D341Med (cell line): ENCODE measurements around the gene GABBR2.
"Not testable (repeated sequence)": the region's sequence is repeated elsewhere in the genome, so short reads cannot be mapped to it uniquely, and the experiment has no call there.

Experiments used
- DNase-seq: peaks from one replicate; pipeline ENCODE4 v3.0.0; 2012; ENCODE audit warnings: low spot score

Gene GABBR2

DNA sequence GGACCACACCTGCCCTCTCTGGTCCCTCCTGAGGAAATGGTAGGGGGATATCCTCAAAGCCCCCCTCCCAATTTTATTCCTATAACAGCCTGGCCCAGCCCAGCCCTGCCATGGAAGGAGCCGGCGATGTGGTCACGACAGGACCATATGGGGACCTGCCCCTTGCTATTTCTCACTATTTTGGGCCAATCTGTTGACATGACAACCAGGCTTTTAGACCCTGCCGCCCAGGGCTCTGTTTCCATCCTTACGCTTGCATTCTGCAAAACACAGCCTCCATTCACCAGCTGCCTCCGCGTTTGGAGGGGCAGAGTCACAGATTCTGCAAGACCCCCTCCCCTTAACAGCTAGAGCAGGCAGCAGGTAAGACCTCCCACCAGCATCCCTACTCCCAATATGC is 112.2 kb downstream of the GABBR2 start:
- DNase-seq = no peak

DNA sequence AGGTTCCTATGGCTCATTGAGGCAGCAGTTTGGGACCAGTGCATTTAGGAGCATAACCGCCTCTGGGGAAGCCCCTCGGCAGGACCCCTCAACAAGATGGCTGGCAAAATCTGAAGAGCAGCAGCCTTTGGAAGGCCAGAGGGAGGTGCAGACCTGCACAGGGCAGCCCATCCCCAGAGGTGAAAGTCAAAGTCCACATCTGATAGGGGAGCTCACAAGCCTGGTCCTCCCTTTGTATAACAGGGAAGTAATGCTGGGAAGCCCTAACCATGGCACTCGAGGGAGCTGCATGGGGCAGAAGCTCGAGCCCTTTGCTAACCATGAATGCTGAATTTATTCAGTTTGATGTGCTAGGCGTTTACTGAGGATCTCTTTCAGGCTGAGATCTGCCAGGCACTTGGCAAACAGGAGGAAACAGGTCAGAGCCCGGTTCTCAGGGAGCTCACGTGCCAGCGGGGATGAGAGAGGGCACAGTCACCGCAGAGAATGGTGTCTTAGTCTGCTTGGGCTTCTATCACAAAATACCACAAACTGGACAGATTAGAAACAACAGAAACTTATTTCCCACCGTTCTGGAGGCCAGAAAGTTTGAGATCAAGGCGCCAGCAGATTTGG is 114.1 kb downstream of the GABBR2 start:
- no peak for DNase-seq

DNA sequence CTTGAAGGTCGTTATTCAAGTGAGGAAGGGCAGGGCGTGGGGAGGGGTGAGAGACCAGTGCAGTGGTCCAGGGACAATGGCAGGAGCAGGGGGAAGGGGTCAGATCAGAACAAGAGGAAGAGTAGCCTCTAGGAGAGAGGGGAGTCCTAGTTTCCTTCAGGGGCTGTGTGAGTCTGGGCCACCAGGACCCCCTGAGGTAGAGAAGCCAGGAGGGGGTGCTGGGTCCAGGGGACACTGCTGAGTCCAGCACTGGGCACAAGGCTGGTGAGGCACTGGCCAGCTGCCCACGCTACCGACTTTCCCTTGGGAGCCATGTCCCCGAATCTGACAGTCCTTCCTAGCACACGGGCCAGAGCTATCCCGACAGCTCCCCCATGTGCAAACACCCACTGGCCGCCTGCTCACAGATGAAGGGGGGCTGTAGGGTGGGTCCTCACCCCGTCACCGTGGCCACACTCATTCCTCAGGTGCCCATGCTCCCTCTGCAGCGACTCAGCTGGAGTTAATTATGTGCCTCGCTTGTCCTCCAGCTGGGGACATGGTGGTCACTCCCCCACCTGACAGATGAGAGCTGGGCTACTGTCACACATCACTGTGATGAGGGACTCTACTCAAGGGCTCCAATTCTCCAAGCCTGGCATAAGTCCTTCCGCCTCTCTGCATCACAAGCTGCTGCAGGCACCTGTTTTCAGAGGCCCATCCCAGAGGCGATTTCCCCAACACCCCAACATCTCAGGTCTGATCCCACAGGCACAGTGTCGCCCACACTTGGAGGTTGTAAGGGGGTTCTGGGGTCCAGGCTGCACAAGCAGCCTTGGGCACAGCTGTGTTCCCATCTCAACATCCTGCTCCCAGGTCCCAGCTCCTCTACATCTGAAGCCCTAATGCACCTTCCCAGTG is 115.1 kb downstream of the GABBR2 start:
- DNase-seq = no peak

DNA sequence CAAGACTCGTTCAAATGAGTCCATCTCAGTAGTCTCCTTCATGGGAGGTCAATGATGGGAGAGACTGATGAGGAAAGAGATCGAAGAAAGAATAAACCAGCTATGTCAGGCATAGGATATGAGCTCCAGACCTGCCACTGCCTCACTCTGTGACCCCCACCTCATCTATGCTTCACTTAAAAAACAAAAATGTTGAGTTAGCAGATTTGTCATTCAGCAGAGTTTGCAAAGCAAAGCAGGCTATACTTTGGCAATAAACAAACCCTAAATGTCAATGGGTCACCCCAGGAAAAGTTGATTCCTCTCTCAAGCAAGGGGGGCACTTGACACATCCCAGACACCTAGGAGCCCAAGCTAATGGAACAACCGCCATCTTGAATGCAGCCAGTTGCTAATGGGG is 117.0 kb downstream of the GABBR2 start:
- DNase-seq = no peak

DNA sequence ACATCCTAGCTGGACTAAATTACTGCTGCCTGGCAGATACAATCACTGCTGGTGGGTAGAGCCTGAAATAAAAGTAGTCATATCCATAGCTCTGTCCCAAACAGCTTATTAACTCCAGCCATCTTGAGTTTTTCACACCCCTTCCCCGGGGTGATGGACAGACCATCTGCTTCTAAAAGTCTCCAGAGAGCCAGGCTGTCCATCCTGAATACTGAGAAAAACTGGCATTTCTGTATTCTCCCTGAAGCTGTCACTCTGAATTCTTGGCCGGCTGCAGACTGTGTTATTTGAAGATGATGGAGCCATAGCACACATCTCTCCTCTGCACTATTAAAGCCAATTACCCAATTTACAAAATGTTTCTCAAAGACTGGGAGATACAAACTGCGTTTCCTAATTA is 118.6 kb downstream of the GABBR2 start:
- no peak for DNase-seq

DNA sequence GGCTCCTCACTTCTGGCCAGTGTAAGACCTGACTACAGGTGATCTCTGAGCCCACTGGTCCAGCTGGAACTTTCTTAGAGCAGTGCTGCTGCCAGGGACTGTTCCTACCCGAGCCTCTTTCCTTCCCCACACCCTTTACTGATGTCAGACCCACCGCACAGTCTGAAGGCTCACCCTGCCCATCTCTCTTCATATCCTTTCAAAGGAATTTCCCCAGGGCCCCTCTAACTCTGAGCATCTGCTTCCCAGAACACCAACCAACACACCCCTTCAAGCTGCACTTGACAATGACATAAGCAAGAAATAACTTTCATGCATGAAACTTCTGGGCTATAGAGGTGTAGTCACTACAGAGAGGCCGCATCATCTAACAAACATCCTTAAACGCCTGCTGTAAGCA is 119.6 kb downstream of the GABBR2 start:
- DNase-seq = no peak

DNA sequence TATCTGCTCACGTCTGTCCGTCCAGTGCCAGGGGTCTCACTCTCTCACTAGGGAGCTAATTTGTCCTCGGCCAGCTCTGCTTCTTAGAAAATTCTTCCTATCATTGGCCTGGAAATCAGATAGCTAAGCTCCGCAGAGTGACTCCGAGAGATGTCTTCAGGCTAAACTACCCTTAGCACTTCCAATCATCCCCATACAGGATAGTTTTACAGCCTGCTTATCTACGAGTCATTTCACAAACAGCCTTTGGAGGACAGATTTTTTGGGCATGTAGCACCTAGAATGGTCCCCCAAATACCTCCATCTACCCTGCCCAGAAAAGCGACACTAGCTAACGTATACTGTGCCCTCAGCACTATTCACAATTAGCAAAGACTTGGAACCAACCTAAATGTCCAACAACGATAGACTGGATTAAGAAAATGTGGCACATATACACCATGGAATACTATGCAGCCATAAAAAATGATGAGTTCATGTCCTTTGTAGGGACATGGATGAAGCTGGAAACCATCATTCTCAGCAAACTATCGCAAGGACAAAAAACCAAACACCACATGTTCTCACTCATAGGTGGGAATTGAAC is 123.8 kb downstream of the GABBR2 start:
- DNase-seq = not testable (repeated sequence)

DNA sequence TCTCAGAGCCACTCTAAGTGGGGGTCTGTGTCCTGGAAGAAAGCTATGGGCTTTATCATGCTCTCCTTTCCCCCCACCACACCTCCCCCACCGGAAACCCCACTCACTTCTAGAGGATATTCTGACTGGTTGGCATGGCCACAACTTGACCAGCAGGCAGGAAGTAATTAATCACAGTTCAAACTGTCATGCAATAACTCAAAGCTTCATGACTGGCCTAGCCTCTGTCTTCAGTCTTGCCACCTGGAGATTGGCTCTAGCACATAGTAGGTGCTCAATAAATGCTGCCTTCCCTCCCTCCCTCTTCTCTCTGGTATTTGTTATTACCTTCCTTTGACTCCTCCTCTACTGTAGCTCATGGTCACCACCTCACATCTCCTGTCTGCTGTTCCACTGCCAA is 124.7 kb downstream of the GABBR2 start:
- no peak for DNase-seq

DNA sequence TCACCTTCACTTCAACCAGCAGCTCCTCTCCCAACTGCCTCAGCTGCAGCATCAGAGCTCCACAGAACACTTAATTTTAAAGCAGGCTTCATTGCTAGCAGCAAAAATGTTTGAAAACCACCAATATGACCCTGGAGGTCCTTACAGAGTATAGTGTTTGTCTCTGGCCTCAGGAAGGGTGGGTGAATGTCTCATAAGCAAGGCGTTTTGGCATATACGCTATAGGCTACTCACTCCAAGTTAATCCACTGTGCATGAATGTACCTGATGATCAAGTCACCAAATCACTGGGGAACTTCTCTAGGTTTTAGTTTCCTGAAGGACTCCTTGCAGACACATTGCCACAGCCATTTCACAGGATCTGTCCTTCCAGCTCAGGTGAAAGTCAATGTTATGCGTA is 125.3 kb downstream of the GABBR2 start:
- no peak for DNase-seq

DNA sequence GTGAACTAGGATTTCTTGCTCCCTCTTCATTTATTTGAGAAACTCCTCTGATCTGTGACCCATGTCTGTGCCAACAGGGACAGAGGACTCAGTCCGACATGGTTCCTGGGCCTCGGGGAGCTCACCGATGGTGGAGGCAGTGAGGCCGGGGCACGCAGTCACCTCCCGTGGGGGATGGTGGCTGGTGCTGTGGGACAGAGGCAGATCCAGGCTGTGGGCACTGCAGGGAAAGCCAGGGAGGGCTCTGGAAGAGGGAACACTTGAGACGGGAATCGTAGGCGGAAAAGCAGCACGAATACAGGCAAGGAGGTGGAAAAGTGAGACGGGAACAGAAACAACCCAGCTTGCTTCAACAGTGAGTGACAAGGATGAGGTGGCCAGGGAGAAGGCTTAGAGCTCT is 127.8 kb downstream of the GABBR2 start:
- no peak for DNase-seq

DNA sequence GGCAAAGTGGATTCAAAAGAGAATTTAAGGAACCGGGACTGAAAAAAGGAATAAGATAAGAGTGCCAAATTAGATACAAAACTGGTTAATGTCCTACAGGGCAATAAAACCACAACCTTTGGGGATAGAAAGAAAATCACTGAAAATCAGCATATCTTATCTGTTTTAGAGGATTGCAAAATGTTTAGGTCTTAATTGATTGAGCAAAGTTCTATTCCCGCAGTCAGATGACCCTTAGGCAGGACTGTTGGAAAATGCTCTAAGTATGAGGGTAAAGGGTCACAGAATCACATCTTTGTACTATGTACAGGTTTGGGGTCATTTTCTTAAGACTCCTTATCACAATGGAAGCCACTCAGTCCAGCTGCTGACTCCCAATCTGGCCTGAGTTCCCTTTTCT is 129.0 kb downstream of the GABBR2 start:
- no peak for DNase-seq

DNA sequence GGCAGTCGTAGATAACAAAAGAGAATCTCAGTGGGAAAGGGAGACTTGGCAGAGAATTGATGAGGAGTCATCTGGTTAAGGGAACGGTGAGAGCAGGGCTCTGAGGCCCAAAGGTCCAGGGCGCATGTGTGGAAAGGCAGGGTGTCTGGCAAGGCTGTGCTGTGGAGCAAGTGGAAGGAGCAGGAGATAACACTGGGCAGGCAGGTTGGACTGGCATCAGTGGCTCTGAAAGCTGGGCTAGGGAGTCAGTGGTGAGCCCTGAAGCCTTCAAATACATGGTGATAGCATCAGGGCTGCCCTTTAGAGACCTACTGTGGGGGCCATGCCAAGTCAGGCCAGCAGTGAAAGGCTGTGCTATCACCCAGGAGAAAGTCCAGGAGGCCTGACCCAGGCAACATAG is 131.3 kb downstream of the GABBR2 start:
- no peak for DNase-seq

DNA sequence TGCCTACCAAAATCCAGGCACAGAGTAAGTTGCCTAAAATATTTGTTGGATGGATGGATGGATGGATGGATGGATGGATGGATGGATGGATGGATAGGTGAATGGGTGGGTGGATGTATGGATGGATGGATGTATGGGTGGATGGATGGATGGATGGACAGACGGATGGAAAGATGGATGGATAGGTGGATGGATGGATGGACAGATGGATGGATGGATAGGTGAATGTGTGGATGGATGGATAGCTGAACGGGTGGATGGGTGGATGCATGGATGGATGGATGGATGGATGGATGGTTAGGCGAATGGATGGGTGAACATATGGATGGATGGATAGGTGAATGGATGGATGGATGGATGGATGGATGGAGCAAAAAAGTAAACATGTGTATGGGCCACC is 131.9 kb downstream of the GABBR2 start:
- DNase-seq = no peak

DNA sequence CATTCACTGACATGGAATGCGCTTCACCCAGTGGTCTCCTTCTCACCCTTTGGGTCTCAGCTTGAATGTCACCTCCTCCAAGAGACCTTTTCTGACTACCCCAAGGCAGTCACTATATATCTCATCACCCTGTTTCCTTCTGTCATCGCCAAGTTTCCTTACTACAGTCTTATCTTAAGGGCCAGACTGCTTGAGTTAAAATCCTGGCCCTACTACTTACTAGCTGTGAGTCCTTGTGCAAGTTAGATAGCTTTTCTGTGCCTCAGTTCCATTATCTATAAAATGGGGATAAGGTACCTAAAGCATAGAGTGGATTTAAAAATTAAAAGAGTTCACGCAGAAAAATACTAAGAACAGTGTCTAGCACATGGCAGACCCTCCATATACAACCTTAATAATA is 132.4 kb downstream of the GABBR2 start:
- no peak for DNase-seq

DNA sequence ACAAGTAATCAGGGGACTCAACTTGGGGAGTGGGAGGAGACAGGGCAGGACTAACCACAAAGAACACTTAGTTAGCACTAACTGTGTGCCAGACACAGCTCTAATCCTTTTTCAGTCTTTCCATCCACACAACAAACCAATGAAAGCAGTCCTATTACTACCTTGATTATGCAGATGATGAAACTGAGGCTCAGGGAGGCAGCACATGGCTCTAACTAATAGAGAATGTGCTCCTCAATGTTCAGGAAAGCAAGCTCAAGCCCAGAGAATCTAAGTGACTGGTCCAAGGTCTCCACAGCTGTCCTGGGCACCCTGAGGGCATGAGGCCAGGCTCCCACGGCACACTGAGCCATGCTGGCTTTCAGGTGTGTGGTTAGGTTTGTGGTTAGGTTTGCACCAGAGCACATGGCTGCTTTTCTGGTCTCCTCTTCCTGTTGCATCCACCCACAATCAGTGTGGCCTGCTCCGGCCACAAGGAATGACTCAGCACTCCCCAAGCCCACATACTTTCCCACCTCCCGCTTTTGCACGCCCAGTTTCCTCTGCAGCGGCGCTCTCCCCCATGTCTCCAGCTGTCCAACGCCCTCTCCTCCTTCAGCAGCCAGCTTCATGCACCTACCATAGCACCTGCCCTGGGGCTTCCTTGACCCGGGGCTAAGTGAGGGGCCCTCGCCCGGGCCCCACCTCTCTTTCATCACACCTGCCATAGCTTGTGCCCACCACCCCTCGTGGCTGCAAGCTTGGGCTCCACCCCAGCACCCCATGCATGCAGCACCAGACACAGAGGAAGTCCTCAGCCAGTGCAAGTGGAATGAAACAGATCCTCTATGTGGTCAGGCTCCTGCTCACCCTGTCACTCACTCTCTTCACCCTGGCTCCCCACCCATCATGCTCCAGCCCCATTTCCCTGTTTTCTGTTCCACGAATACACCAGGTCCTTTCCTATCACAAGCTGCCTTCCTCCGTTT is 133.1 kb downstream of the GABBR2 start:
- DNase-seq = no peak

DNA sequence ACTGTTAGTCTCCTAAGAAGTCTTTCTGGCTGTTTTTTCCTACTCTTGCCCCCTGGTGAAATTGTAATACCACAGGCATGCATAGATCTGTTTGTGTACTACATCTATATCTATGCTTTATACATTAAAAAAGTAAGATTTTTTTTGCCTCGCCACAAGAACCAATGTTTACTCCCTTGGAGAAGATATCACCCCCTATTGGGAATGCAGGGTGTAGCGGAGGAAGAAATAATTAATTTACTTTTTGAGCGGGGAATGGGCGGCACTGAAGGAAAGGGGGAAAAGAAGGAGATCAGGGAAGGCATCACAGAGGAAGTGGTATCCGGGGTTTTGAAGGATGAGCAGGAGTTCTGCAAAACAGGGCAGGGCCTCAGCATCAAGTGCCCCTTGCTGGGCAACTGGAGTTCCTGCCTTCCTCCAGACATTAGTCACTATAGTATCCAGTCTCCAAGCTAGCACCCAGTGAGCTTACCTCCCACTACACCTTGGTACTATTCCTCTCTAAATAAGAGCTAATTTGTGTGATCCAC is 134.9 kb downstream of the GABBR2 start:
- no peak for DNase-seq

DNA sequence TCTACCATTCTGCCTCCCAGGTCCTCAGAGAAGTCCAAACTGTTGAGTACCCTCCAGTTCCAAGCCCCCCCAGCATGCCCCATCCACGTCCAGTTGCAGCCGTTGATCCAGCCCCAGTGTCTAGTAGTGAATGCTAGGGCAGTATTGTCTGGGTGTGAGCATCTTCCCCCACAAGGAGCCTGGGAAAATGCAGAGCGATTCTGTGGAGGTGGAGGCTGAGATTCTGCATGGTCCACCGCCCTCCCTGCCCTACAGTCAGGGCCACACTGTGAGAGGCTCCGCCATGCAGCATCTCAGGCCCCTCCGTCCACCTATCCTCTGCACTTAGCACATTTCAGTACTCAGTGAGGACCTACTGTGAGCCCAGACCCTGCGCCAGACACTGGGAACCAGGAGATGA is 135.9 kb downstream of the GABBR2 start:
- DNase-seq = no peak

DNA sequence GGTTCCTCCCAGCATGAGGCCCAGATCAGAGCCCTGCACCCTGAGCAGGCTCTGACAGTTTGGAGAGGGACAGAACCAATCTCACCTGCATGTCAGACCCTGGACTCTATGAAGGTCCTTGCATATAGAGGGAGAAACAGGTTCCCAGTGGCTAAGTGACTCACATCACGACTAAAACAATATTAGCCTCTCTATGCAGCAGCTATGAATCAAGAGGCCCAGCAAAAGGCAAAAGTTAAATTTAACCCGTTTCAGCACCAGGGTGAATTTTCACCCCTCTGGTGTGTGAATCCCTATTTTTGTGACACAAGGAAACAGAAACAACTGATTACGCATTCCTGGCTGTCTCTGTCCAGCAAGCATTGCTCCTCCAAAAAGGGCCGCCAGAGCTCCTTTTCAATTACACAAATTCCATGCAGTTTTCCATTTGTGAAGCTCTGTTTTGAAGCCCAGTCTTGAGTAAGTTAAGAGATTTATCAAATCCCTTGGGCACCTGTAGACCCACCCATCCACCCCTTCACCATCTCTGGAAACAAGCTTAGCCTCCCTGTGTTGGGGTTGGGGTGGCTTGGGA is 136.6 kb downstream of the GABBR2 start:
- DNase-seq = no peak

DNA sequence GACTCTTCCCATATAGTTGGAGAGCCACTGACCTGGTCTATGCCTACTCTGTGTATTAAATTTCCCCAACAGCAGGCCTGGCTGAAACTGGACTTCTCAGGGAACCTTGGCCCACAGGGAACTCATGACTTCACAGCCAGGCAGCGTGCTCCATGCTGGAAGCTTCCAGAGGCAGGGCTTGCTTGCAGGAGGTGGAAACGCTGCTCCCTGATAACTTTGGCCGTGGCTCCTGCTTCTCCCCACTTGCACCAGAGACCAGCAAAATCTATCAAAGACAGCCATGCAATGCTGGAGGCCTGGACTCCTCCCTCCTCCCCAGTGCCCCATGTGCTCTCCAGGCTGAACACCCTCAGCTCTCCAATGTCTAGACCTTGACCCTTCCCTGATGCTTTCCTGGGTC is 137.1 kb downstream of the GABBR2 start:
- DNase-seq = no peak

DNA sequence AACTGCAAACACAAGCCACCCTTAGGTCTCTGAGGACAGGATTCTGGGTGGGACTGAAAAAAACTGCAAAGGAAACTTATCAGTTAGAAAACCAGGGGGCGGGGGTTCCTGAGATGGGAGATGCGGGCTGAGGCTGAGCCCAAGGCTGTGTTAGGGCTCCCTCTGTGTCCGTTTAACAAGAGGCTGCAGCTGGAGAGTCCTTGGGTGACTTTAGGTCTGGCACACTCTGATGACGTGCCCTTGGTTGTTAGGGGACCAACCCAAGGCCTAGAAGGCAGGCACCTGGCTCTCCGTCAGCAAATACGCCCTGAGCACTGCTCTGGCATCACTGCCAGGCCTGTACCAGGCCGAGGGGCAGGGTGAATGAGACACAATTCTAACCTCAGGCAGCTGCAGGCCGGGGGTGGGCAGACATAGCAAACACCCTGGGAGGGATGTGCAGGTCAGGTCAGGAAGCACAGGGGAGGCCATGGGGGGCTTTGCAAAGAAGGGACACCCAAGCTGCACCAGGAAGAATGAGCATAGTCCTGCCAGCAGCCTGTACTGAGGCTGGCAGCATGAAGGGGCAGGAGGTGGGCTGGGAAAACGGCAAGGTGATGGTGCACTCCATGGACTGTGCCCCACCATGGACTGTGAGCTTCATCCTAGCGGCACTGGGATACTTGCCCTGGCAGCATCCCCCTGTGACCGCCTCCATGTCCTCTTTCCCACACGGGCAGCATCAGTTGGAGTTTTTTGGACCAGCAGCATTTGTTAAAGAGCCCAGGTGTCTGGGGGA is 137.9 kb downstream of the GABBR2 start:
- DNase-seq = no peak

DNA sequence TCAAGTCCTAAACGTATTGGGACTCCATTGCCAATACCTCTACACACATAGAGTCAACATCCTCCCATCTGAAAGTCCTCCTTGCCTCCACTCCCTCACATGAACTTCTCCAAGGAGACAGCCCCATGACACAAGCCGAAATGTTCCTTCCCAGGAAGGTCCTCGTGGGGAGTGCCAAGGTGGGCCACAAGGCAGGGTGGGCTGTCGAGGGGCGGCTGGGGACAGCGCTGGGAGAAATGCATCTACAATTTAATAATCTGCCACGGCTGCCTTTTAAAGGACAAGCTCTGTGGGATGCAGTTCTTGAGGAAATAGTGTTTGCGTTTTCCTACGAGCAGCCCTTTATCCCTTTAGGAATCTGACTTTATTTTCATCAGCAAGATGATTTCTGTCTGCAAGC is 138.7 kb downstream of the GABBR2 start:
- no peak for DNase-seq
